Measurements from ENCODE around the gene MAMLD1.

Gene MAMLD1

DNA sequence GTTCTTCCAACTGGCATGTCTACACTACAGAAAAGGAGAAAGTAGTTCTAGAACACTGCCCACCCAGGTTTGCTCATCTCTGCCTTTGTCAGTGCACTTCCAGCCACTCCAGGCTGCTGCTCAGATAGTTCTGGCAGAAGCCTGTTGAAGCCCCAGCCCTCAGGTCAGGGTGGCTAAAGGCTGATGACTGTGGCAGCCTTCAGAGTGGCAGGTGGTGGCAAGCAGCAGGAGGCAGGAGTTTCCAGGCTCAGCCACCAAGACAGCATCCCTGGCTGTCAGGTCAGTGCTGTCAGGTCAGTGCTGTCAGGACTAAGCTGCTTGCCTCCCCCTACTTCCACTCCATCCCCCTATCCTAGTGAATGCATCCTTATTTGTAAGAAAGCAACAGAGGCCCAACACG lies 100.4 kb downstream of the MAMLD1 start:
- no peak for DNase-seq

DNA sequence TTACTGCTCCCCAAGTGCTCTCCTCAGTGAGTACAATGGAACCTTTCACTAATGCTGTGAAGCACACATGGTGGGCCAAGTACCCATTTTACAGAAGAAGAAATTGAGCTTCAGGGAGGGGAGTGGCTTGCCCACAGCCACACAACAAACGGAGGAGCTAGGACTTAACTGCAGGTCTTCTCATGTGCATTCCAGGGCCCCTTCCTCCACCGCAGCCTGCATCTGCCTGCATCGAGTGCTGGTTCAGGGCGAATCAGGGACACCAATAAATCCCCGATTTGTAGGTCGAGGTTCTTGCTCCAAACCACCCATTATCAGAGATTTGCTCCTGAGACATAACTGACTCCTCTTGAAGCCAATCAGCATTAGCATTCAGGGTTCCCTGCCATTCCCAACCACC lies 100.9 kb downstream of the MAMLD1 start:
- no peak for DNase-seq

DNA sequence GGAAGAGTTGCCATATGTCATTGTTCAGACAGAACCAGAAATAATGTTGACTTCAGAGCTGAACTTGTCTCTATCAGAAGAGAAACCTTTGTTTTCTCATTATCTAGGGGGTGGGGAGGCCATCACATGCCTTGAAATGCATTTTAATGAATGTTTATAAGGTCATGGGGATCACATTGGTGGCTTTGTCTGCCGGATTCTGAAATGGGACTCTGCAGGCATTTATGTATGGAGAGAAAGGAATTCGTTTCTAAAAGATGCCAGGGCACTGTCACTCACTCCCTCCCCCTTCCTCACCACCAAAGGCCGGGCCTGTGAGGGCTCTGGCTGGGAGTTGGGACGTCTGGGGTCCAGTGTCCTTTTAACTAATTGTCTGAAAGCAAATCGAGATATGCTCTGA lies 102.2 kb downstream of the MAMLD1 start:
- no peak for DNase-seq

DNA sequence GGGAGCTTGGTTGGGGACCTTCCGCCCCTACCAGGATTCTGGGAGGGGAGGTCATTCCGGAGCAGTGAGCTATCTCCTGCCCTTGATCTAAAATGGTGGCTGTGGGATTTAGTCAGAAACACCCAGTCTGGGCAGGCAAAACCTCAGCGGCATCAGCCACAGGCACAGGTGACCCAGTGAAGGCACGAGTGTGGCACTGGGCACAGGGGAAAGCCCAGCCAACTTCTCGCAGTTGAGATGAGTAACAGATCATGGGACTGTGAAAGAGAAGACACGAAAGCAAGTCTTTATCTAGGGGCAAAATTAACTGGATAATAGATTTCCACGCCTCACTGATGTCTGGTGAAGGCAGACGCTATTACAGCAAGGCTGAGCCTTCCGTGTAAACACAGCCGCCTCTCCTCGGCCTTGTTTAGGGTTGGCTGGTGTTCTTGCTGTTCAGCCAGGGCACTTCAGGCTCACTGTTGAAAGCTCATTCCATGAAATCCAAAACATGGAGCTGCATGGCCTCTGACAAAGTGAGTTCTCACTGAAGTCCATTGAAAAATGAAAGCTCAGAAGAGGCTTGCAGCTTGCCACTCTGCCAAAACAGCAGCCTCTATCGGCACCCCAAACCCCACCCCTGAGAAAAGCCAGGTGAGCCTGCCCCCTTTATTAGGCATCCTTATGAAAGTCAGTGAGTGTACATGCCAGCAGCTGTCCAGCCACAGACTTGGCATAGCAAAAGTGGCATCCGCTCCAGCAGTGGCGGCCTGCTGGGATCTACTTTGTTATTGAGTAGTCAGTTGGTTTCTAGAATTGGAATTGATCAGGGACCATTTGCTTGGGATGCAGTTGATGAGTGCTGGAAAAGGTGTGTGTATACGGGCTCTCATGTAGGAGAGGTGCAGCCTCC lies 103.0 kb downstream of the MAMLD1 start:
- peak; percentile 22 for DNase-seq

DNA sequence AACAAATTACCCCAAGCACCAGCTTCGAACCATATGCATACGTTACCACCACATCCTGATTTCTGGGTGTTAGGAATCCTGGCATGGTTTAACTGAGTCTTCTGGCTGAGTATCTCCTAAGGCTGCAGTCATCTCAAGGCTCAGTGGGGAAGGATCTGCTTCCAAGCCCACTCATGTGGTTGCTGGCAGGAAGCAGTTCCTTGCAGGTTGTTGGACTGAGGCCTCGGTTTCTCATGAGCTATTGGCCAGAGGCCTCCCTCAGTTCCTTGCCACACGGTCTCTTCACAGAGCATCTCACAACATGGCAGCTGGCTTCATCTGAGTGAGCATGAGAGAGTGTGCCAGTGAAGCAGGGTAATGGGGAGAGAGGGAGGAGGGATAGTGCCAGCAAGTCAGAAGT lies 109.2 kb downstream of the MAMLD1 start:
- DNase-seq, result no peak

DNA sequence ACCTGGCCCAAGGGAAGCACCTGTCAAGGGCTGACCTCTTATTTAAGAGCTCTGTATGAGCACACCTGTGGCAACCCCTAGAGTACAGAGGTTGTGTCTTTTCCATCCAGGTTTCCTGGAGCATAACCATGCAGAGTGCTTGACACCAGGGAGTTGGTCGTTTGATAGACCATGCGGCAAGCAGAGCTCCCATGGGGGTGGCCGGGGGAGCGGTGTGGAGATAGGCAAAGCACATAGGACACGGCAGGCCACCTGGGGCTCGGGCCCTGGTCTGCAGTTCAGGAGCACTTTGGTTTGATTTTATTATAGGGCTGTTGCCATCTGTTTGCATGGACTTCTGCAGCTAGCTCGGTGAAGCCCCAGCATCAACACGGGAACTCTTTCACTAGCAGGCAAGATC lies 110.3 kb downstream of the MAMLD1 start:
- no peak for DNase-seq

DNA sequence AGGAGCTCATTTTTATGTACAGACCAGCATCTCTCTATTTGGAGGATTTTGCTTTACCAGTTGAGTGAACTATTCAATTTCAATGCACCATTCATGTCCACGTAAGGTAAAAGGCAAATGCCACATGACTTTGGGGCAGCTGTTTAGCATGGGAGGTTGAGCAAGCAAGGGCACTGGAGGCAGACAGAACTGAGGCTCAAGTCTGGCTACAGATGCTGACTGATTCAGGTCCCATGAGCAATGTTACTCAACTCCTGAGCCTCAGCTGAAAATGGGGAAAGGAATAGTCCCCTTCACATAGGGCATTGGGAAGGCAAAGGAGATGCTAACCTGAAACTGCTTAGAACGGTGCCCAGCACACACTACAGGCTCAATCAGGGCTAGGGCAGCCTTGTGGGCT lies 112.3 kb downstream of the MAMLD1 start:
- no peak for DNase-seq

DNA sequence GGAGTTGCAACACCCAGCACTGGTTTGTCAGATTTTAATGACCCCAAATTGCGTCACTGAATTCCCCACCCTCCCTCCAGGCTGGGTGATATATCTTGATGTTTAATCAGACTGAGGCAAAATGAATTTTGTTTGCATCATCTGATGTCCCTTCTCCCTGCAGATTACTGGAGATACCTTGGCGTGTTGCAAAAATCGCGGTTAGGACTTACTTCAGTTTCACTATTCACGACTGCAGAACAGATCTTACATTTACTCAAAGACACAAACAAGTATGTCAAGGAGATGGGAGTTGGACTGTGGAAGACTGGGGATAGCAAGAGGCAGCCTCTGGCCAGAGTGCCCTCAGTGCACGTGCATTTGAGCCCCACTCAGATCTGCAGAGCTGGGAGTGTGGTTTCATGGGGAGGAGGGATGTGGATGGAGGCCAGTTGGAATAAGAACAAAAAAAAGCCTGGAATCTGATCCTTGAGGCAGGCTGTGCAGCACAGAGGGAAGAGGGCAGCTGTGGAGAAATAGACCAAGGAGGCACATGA lies 113.1 kb downstream of the MAMLD1 start:
- peak; percentile 19 for DNase-seq

DNA sequence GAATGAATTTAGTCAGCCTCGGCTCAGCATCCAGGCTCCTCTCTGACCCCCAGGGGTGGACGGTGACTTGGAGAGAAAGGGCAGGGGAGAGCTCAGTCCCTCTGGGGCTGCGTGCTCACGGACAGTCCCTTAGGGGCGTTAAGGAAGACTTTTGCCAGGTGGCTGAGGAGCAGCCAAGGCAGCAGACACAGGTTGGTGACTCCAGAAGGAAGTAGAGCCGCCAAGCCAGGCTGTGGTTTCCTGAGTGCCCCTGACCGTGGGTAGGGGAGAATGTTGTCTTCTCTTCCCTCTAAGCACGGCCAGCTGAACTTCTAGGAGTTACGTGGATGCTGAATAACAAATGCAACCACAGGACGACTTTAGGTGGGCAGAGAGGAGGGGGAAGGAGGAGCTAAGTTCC lies 114.3 kb downstream of the MAMLD1 start:
- DNase-seq, result no peak

DNA sequence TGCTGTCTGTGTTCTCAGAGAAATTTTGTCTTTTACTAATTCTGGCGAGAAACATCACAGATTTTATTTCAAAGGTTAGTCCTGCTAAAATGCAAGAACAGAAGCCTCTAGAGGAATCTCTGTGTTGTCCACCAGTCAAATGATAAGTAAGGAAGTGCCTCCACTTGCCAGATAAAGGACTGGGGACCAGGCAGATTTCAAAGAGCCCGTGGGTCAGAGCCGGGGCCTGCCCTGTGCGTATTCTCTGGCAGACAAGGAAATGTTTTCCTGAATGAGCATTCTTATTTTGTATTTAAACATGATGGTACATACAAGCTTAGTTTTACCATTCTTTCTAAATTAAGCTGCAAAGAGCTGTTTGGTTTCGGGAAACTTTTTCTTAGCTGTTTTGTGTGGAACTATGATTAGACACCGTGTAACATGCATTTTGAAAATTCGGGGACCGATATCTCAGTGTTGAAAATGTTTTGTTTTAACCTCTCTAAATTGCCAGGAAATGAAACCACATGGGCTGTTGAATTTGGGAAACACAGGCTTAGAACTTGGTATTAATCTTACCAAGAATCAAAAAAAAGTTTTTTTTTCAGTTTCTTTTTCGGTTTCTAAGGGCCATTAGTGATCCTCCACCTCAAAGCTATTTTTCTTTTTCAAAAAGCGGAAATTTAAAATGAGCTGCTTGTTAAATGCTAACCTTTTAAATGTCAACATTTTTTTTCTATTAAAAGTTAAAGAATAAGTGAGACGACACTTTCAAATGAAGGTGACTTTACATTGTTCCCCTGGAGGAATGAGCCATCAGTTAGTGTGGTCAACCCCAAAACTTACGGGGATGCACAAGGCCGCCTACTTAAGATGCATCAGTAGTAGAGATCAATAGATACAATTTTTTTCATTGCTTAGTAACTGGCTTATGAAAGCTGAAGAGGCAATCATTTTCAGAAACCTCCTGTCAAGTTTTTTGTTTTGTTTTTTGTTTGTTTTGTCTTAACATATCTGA lies 115.7 kb downstream of the MAMLD1 start:
- DNase-seq, result no peak

DNA sequence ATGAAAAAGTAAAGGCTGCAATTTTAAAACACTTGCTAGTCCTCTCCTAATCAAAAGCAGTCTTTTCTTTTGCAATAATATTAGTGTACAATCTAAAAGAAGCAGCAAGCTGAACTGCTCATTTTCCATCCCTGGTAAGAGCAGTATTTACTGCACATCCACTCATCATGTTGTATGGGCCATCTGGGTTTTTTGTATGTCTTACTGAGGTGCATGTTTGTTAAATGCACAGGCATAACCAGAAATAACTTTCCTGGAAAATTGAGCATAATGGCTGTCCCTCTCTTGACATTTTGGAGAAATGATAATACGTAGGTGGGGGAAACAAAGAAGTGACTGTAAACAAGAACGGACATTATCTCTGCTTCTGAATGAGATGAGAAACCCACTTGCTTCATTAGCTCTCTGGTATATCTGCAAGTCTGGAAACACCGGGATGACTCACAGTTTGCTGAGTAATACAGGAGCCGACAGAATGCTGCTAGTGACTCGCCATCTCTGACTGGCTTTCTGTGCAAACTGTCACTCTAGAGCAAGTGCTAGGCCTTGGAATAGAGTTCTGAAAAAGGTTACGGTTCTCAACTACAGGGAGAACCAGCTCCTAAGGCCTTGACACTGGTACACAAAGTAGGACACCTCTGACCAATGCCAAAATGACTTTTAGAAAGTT lies 119.6 kb downstream of the MAMLD1 start:
- DNase-seq, result peak; percentile 12

DNA sequence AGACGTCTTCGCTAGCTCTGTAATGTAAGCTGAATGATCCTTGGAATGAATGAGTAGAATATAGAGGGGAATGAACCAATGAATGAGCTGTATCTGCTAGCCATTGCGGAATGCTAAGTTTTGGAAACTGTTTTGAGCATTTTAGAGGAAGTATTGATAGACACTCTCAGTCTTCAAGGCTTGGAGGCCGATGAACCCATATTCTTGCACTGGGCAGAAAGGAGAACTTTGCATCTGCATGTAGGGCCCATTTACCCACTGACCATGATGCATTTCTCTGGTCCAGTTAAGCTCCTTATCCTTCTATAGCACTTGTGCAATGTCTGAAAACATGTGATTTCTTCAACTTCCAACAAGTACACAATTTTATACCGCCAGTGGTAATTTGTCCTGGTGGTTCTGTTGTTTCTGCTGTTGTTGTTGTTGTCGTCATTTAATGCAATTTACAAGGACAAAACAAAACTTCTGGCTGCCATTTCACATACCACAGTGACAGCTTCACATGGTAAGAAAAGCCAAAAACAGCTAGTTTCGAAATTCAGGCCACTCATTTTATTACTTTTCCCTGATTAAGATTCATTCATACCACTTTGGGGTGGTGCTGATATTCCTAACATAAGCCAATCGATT lies 120.4 kb downstream of the MAMLD1 start:
- DNase-seq, result no peak

DNA sequence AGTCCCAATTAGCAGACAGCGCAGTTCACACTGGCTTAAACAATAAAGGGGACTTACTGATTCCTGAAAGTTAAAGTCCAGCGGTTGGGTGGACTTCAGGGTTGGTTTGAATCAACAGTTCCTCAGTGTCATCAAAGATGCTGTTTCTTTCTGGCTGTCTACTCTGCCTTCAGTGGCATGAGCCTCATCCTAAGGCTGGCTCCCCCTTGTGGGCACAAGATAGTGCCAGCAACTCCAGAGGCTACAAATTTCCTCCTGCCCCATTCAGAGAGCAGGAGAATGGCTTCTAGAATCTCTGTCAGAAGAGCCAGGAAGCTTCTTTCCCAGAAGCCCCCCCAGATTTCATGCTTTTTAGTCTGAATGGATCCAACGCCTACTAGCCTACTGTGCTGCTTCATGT lies 122.9 kb downstream of the MAMLD1 start:
- DNase-seq, result no peak

DNA sequence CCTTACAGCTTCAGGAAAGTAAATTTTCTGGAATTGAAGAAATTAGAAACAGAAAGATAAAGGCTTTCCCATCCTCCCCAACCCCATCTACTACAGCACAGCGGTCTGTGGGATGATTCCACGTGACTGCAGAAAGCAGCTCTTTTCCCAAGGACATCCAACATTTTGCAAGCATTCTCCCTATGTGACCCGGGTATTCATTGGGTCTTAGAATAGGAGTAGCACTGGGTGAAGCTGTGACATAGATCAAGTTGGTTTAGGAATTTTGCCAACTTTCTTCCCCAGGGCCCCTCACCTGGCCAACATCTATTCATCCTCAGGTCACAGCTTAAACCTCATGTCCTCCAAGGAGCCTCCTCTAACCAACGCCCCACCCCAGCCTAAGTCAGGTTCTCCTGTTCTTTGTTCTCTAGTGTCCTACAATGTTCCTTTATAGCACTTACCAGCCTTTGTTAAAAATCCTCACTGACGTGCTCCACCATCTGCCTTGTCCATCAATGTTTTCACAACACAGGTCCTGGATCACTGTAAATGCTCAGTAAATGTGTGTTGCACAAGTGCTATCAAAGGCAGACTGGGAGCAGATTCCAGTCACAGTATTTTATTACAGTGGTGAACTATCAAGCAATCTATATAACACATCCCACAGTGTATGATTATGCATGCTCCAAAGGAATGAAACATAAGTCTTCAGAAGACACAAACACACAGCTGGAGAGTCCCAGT lies 124.4 kb downstream of the MAMLD1 start:
- no peak for DNase-seq

DNA sequence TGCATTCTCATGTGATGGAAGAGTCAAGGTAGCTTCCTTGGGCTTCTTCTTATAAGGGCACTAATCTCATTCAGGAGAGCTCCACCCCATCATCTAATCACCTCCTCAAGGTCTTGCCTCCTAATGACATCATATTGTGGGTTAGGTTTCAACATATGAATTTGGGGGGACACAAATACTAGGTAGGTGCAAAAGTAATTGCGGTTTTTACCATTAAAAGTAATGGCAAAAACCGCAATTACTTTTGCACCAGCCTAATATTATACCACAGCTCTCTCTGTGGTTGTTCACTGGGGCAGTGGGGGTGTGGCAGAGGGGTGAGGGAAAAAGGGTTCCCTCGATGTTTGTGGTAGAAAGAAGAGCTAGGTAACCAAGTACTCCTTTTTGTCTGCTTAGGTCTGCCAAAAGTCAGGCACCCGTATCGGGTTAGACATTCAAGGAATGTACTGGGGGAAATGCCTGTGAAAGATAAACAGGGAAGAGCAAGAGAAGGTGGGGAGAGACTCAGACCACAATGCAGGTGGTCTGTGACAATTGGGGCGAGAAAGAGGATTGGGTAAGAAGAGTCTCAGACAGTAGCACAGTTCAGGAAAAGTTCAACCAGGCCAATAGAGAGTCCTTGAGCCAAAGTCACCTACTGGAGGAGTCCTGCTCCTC lies 126.4 kb downstream of the MAMLD1 start:
- no peak for DNase-seq

DNA sequence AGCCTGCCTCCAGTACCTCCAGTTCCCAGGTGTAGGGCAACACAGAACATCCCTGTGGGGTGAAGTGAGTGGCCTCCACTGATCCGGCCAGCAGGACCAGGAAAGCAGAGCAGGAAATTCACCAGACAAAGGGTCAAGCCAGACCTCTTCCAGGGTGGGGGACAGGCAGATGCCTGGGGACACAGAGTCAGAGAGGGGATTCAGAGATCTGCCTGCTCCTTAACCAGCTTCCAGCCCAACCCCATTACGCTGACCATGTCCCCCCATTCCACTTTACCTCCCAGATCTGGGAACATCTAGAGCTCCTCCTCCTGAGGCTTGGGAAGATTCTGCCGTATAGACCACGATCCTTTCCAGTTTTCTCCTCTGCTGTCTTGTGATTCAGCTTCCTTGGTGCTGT lies 132.4 kb downstream of the MAMLD1 start:
- DNase-seq, result no peak

DNA sequence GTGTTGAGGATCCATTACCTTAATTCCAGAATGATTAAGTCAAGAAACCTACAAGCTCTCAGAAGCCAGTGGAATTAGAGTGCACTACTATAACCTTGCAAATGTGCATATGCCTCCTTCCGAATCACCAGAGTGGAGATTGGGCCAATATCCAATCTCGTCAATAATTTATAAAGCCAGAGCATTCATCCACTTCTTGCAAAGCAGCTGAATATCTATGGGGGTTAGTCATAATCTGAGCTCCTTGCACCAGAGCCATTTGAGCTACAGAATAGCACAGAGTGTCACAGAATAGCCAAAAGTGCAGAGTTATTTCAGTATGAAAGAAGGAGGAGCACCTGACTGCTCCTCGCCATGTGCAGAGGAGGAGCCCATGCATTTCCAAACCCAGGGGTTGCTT lies 136.1 kb downstream of the MAMLD1 start:
- DNase-seq, result no peak

DNA sequence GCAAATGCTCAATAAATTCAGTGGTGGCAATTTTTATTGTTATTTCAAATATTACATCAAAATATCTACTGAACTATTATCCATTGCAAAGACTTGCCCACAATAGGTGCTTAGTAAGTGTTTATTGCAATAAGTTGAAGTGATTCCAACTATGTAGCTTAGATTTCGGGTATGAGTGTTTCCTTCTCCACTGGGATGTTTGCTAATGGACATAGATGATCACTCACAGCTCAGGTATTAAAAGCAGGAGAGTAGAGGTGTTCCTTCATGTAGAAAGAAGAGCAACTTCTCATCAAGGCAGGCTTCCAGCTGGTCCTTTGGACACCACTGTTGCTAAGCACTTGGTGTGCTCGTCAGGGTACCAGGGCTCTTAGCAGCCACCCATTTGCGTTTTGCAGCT lies 139.0 kb downstream of the MAMLD1 start:
- DNase-seq, result no peak

DNA sequence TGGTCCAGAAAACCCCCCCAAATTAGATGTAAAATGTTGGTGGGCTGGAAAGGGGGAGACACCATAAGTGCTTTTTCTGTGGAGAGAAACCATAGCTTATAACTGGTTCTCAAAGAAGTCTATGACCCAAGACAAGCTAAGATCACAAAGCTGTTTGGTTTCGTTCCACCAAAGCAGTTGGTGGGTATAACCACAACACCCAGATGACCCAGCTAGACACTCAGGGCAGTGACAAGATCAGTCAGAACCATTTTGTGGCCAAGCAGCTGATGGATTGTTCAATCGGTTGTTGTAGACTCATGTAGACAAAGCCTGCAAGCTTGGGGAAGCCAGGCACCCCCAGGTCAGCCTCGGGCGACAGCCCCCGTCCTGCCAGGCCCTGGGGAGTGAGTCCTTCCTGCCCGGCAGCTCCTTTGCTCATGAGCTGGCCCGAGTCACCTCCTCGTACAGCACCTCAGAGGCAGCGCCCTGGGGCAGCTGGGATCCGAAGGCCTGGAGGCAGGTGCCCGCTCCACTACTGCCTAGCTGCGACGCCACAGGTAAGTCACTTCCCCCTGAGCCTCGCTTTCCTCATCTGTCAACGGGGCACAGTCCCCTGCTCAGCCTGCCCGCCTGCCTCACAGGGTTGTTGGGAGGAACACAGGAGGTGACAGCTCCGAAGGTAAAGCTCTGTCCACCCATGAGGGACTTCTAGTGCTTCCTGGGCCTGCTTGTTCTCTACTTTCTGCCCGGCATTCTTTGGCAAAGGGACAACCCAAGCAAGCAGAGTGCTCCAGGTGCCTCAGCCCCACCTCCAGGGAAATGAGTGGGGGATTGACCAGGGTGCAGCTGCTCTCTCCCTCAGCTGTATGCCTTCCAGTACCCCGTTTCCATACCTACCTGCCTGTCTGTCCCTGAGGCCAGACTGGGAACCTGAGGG lies 140.1 kb downstream of the MAMLD1 start:
- DNase-seq, result no peak

DNA sequence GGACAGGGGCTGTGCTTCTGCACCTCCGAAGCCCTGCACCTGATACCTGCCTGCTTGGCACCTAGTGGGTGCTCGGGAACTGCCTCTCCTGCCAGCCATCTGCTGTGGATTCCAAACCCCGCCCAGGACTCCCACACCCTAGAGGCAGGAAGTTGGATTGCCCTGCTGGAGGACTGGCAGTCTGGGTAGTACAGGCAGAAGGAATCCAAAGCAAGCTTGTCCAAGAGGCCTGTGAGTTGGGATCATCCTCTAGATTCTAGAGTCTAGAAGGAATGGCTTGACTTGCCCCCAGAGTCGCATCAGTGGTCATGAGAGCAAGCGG lies 140.7 kb downstream of the MAMLD1 start:
- DNase-seq, result no peak

Data from NCI-H446 treated with DMSO at 0.1 percent for 48 hours (cell line).